H1 (cell line): ENCODE measurements around the gene SPRED1. TPM values are rescaled to one million over a fixed set of nuclear protein-coding genes. Genes with fewer than 3 reads are reported as not detected.

Source experiments
- CTCF ChIA-PET: fragments of 300-600 bp; sonication (Branson Sonifier 250); formaldehyde crosslinking; loops from one replicate; lab custom pipeline; 2021; ENCODE audit not compliant: partially characterized antibody; lab: Charles Lee
- POLR2A ChIA-PET: fragments of 300-600 bp; sonication (Branson Sonifier 250); formaldehyde crosslinking; loops from one replicate; lab custom pipeline; 2021; ENCODE audit warnings: inconsistent platforms; ENCODE audit not compliant: partially characterized antibody; lab: Charles Lee
- DNase-seq, 2 experiments: peaks; one replicate each; pipeline versions ENCODE4 v3.0.0 to v3.0.0-alpha.2; 2010 to 2022; ENCODE audit warnings: low spot score in 2 of 2, low read depth in 1 of 2, mixed read lengths in 1 of 2
- FAIRE-seq: peaks from 2 replicates; lab custom pipeline; 2011; peaks lifted over from hg19 to GRCh38; lab: Jason Lieb, UNC
- H2AFZ ChIP-seq: 2 replicates; pipeline ENCODE4 v1.8.1; 2012; ENCODE audit warnings: low read length, inconsistent platforms
- H2AK5ac ChIP-seq: 2 replicates; pipeline ENCODE4 v1.6.1; 2013; ENCODE audit warnings: low read depth, low read length
- H2BK120ac ChIP-seq: replicated peaks from 2 replicates; pipeline ENCODE3; 2013; ENCODE audit warnings: low read depth, low read length, inconsistent platforms
- H2BK12ac ChIP-seq: 2 replicates; pipeline ENCODE4 v1.6.1; 2013; ENCODE audit warnings: low read depth, low read length
- H2BK15ac ChIP-seq: 2 replicates; pipeline ENCODE4 v1.6.1; 2013; ENCODE audit warnings: low read length
- H2BK20ac ChIP-seq: 2 replicates; pipeline ENCODE4 v1.6.1; 2013; ENCODE audit warnings: low read length
- H2BK5ac ChIP-seq: 2 replicates; pipeline ENCODE4 v1.6.1; 2013; ENCODE audit warnings: low read depth, low read length
- H3K14ac ChIP-seq: 2 replicates; pipeline ENCODE4 v1.6.1; 2013; ENCODE audit warnings: inconsistent platforms; ENCODE audit not compliant: insufficient read length
- H3K18ac ChIP-seq: 2 replicates; pipeline ENCODE4 v1.6.1; 2013; ENCODE audit warnings: low read length; ENCODE audit errors: extremely low read depth
- H3K23ac ChIP-seq: 2 replicates; pipeline ENCODE4 v1.6.1; 2013; ENCODE audit warnings: inconsistent platforms; ENCODE audit not compliant: insufficient read length
- H3K23me2 ChIP-seq: 2 replicates; pipeline ENCODE4 v1.6.1; 2013; ENCODE audit warnings: low read depth, low read length
- H3K27ac ChIP-seq: 2 replicates; pipeline ENCODE4 v1.6.1; 2011; ENCODE audit warnings: low read depth, low read length, inconsistent platforms
- H3K27me3 ChIP-seq, 4 experiments: replicated peaks in 1 of 4; 1 replicate in 1 of 4; 2 replicates in 3 of 4; pipeline versions ENCODE4 v1.6.1 to v1.8.1; 2011 to 2013; ENCODE audit warnings: low read length in 3 of 4, mild to moderate bottlenecking in 3 of 4, inconsistent platforms in 2 of 4, mixed read lengths in 2 of 4, moderate library complexity in 1 of 4; ENCODE audit not compliant: control insufficient read depth in 3 of 4, insufficient read depth in 3 of 4; ENCODE audit errors: extremely low read depth in 1 of 4
- H3K36me3 ChIP-seq, 4 experiments: 2 replicates each; pipeline versions ENCODE4 v1.6.1 to v1.8.1; 2011 to 2013; ENCODE audit warnings: mild to moderate bottlenecking in 4 of 4, low read length in 3 of 4, moderate library complexity in 2 of 4, control low read depth in 1 of 4, inconsistent platforms in 1 of 4; ENCODE audit not compliant: insufficient read depth in 4 of 4, control insufficient read depth in 2 of 4
- H3K4ac ChIP-seq: replicated peaks from 2 replicates; pipeline ENCODE3; 2013; ENCODE audit warnings: low read length, low read depth, mixed read lengths, inconsistent platforms; ENCODE audit not compliant: insufficient read length
- H3K4me1 ChIP-seq, 4 experiments: replicated peaks in 1 of 4; 1 replicate in 1 of 4; 2 replicates in 3 of 4; pipeline versions ENCODE4 v1.6.1 to v1.8.1; 2011 to 2013; ENCODE audit warnings: low read length in 3 of 4, inconsistent platforms in 2 of 4, mixed read lengths in 1 of 4; ENCODE audit not compliant: insufficient read depth in 4 of 4, control insufficient read depth in 3 of 4
- H3K4me2 ChIP-seq, 2 experiments: 2 replicates each; pipeline versions ENCODE4 v1.6.1 to v1.8.1; 2011 to 2013; ENCODE audit warnings: low read depth in 2 of 2, low read length in 2 of 2, control low read depth in 1 of 2, inconsistent platforms in 1 of 2, mild to moderate bottlenecking in 1 of 2; ENCODE audit not compliant: insufficient read depth in 1 of 2
- H3K4me3 ChIP-seq, 4 experiments: fragments of 200-600, 300-600 bp in 1 of 4; sonication (generic), shearing (Covaris generic), sonication (Bioruptor Twin) in 1 of 4; 2 replicates each; pipeline versions ENCODE4 v1.5.1 to v1.8.1; 2011 to 2016; ENCODE audit warnings: low read length in 4 of 4, low read depth in 3 of 4, control low read depth in 2 of 4, inconsistent platforms in 2 of 4, mild to moderate bottlenecking in 2 of 4, mixed read lengths in 1 of 4, moderate library complexity in 1 of 4; ENCODE audit not compliant: insufficient read depth in 2 of 4; ENCODE audit errors: extremely low read depth in 1 of 4
- H3K56ac ChIP-seq: replicated peaks from 2 replicates; pipeline ENCODE3; 2013; ENCODE audit warnings: low read depth, mild to moderate bottlenecking, mixed read lengths, low read length, inconsistent platforms; ENCODE audit not compliant: insufficient read length
- H3K79me1 ChIP-seq: 2 replicates; pipeline ENCODE4 v1.6.1; 2013; ENCODE audit warnings: low read depth, low read length, control low read depth
- H3K79me2 ChIP-seq, 2 experiments: 2 replicates each; pipeline versions ENCODE4 v1.6.1 to v1.8.1; 2012 to 2013; ENCODE audit warnings: low read length in 2 of 2, mild to moderate bottlenecking in 2 of 2, inconsistent platforms in 1 of 2; ENCODE audit not compliant: insufficient read depth in 2 of 2, control insufficient read depth in 1 of 2
- H3K9ac ChIP-seq, 4 experiments: replicated peaks in 1 of 4; 1 replicate in 1 of 4; 2 replicates in 3 of 4; pipeline versions ENCODE4 v1.6.1 to v1.8.1; 2011 to 2013; ENCODE audit warnings: low read depth in 3 of 4, low read length in 3 of 4, control low read depth in 2 of 4, mild to moderate bottlenecking in 2 of 4, moderate library complexity in 2 of 4, inconsistent platforms in 1 of 4; ENCODE audit errors: extremely low read depth in 1 of 4
- H3K9me3 ChIP-seq, 2 experiments: 2 replicates each; pipeline versions ENCODE4 v1.6.1 to v1.8.1; 2012 to 2013; ENCODE audit warnings: mild to moderate bottlenecking in 2 of 2, moderate library complexity in 2 of 2, control low read depth in 1 of 2, inconsistent platforms in 1 of 2, low read depth in 1 of 2, low read length in 1 of 2, mixed read lengths in 1 of 2; ENCODE audit not compliant: insufficient read depth in 2 of 2
- H4K20me1 ChIP-seq, 2 experiments: replicated peaks in 1 of 2; 2 replicates each; pipeline versions ENCODE3 to v1.8.1; 2011 to 2013; ENCODE audit warnings: inconsistent platforms in 2 of 2, low read length in 2 of 2, mild to moderate bottlenecking in 1 of 2; ENCODE audit not compliant: insufficient read depth in 2 of 2, control insufficient read depth in 1 of 2
- H4K5ac ChIP-seq: 2 replicates; pipeline ENCODE4 v1.6.1; 2013; ENCODE audit warnings: low read length, low read depth, mixed read lengths, inconsistent platforms; ENCODE audit not compliant: insufficient read length
- H4K8ac ChIP-seq: 2 replicates; pipeline ENCODE4 v1.8.0; 2013; ENCODE audit warnings: mild to moderate bottlenecking, moderate library complexity, low read length, inconsistent platforms; ENCODE audit not compliant: insufficient read depth; ENCODE audit errors: extremely low read depth
- H4K91ac ChIP-seq: replicated peaks from 2 replicates; pipeline ENCODE3; 2013; ENCODE audit warnings: low read length, mixed read lengths, inconsistent platforms; ENCODE audit not compliant: insufficient read length
- EGR1 ChIP-seq: IDR thresholded peaks from 2 replicates; pipeline ENCODE4 v1.6.1; 2011; ENCODE audit warnings: low read depth, low read length, borderline replicate concordance
- KDM4A ChIP-seq: IDR thresholded peaks from one replicate; pipeline ENCODE4 v1.7.1; 2012; ENCODE audit warnings: low read depth, mild to moderate bottlenecking, moderate library complexity, low read length, inconsistent platforms; ENCODE audit not compliant: severe bottlenecking
- NRF1 ChIP-seq: IDR thresholded peaks from 2 replicates; pipeline ENCODE4 v1.6.1; 2011; ENCODE audit warnings: mild to moderate bottlenecking, low read depth, low read length, improper control_type of control experiment
- USF2 ChIP-seq: IDR thresholded peaks from 2 replicates; pipeline ENCODE4 v1.6.1; 2011; ENCODE audit warnings: low read length, improper control_type of control experiment
- WGBS, 2 experiments: shearing (Covaris generic) in 1 of 2; methylation state at CpG; one replicate each; pipeline versions ENCODE4 v1.1.6 to v1.1.7; 2013 to 2015; ENCODE audit warnings: low lambda C conversion rate in 2 of 2, mixed read lengths in 2 of 2, inconsistent platforms in 1 of 2, low coverage in 1 of 2, missing lambda C conversion rate in 1 of 2; ENCODE audit not compliant: insufficient replicate concordance in 2 of 2, insufficient coverage in 1 of 2, insufficient read length in 1 of 2; ENCODE audit errors: extremely low coverage in 1 of 2, missing lambda C conversion rate in 1 of 2; 5-methylcytosine and 5-hydroxymethylcytosine counted together
- polyA plus RNA-seq, 7 experiments: library from polyadenylated mRNA; depleted of rRNA in 3 of 7; stranded (reverse) in 5 of 7; unstranded in 2 of 7; fragments of >200 nt in 5 of 7; fragments of 200-250 nt in 2 of 7; gene quantifications; 1 replicate in 5 of 7; 2 replicates in 1 of 7; 4 replicates in 1 of 7; pipeline versions ENCODE4 v1.2.1 to v1.2.3, GENCODE V29; 2011 to 2013; ENCODE audit warnings: missing spikeins in 2 of 7, mixed read lengths in 2 of 7
- total RNA-seq: library from RNA; stranded (reverse); fragmentation: NEBNext Ultra II Directional; extraction: Animal tissue kit (Norgen Biotek cat#: 25700); gene quantifications from 2 replicates; pipeline ENCODE4 v1.2.1, GENCODE V29; 2021

SPRED1 gene
- total and polyA plus RNA-seq, 2 of the 8 experiments (the other 6 are each of a cell fraction or from before 2014, with no cell fraction given): 5.5 to 30.3 TPM

GRCh38 chr15:38299216-38299615 is 46.6 kb downstream of the SPRED1 start:
- Histone ChIP-seq H3K56ac (no peak overlapping the region), H3K4ac (no peak overlapping the region), H3K79me1 (no peaks in the 10 kb centered on the region), H3K4me2 (no peak overlapping the region), H3K36me3 (peaks cover 0 to 4% (median 0%) of the 10 kb centered on the region in 4 experiments; a peak in 2 of 8 replicates), H3K27me3 (no peaks in the 10 kb centered on the region), H3K23me2 (no peaks in the 10 kb centered on the region), H3K4me1 (peaks cover 0 to 5% (median 0%) of the 10 kb centered on the region in 4 experiments; a peak in 3 of 7 replicates), H2BK12ac (no peak overlapping the region), H3K18ac (no peak overlapping the region), H4K8ac (no peak overlapping the region), H3K27ac (no peak overlapping the region), H3K79me2 (peaks cover 0 to 86% of the 10 kb centered on the region in 2 experiments; a peak in 3 of 4 replicates), H2BK120ac (no peak overlapping the region), H4K91ac (no peak overlapping the region), H2AK5ac (no peak overlapping the region), H2AFZ (no peak overlapping the region), H3K9ac (no peak overlapping the region), H2BK15ac (no peak overlapping the region), H2BK20ac (no peak overlapping the region), H2BK5ac (no peak overlapping the region), H4K5ac (no peak overlapping the region), H4K20me1 (peaks cover 4 to 5% of the 10 kb centered on the region in 2 experiments), H3K14ac (no peak overlapping the region), H3K23ac (no peak overlapping the region), H3K4me3 (no peak overlapping the region), H3K9me3 (no peaks in the 10 kb centered on the region)
- DNase-seq: no peak
- 90% methylated on average over 6 of the region's 6 CpGs; no CpG with 5 or more reads in 1 of the 2 experiments for WGBS, 2 experiments
- TF ChIP-seq KDM4A (no peak), NRF1 (no peak), EGR1 (no peak), USF2 (no peak)
- FAIRE-seq: no peak
- ChIA-PET POLR2A (no interaction called here), CTCF (no interaction called here)
